HG03565 (cell line): Measurements from ENCODE around the gene S100B.

Experiments used
- ATAC-seq: cut with Tn5 transposase; IDR thresholded peaks from one replicate; pipeline ENCODE4 v1.9.1; 2021; ENCODE audit warnings: mild to moderate bottlenecking, moderate library complexity; ENCODE audit not compliant: unreplicated experiment

Gene S100B

GRCh38 chr21:46562472-46562871, 42.4 kb downstream of the S100B start:
- ATAC-seq = no peak

- ATAC-seq = no peak
Measured at GRCh38 chr21:46561445-46562090, 43.3 kb downstream of the S100B start.

- ATAC-seq = no peak
Measured at GRCh38 chr21:46560568-46561444, 44.1 kb downstream of the S100B start.

GRCh38 chr21:46559291-46559983, 45.4 kb downstream of the S100B start:
- ATAC-seq = no peak

- no peak for ATAC-seq
Measured at GRCh38 chr21:46557919-46558392, 46.9 kb downstream of the S100B start.

- ATAC-seq = no peak
Measured at GRCh38 chr21:46557469-46557868, 47.4 kb downstream of the S100B start.

- ATAC-seq = no peak
Measured at GRCh38 chr21:46556802-46557201, 48.1 kb downstream of the S100B start.

- no peak for ATAC-seq
Measured at GRCh38 chr21:46555678-46556077, 49.2 kb downstream of the S100B start.

- ATAC-seq = no peak
Measured at GRCh38 chr21:46555225-46555617, 49.7 kb downstream of the S100B start.

GRCh38 chr21:46554431-46555224, 50.3 kb downstream of the S100B start:
- no peak for ATAC-seq

- ATAC-seq = no peak
Measured at GRCh38 chr21:46553993-46554392, 50.9 kb downstream of the S100B start.

GRCh38 chr21:46552865-46553379, 52.0 kb downstream of the S100B start:
- ATAC-seq = no peak

GRCh38 chr21:46552274-46552673, 52.6 kb downstream of the S100B start:
- ATAC-seq = no peak

- ATAC-seq = no peak
Measured at GRCh38 chr21:46551636-46552241, 53.1 kb downstream of the S100B start.

- no peak for ATAC-seq
Measured at GRCh38 chr21:46550116-46550941, 54.6 kb downstream of the S100B start.

GRCh38 chr21:46549650-46550049, 55.2 kb downstream of the S100B start:
- ATAC-seq = no peak
